Fibroblast of lung (primary cell): Measurements from ENCODE around the gene TMEM63C. TPM values are rescaled to one million over a fixed set of nuclear protein-coding genes. Genes with fewer than 3 reads are reported as not detected.

Source experiments
- DNase-seq, 2 donors: peaks; one replicate each; pipeline versions ENCODE4 v3.0.0 to v3.0.0-alpha.2; 2010; ENCODE audit warnings: low read depth in 2 of 2
- H2AFZ ChIP-seq: 2 replicates; pipeline ENCODE4 v1.5.1; 2012; ENCODE audit warnings: low read length, control low read depth, inconsistent platforms
- H3K27ac ChIP-seq: 2 replicates; pipeline ENCODE4 v1.5.1; 2011; ENCODE audit warnings: low read length, control low read depth; ENCODE audit not compliant: insufficient read depth
- H3K27me3 ChIP-seq: 2 replicates; pipeline ENCODE4 v1.5.1; 2011; ENCODE audit warnings: mild to moderate bottlenecking, low read length; ENCODE audit not compliant: control insufficient read depth, insufficient read depth
- H3K36me3 ChIP-seq: 2 replicates; pipeline ENCODE4 v1.5.1; 2011; ENCODE audit warnings: low read length; ENCODE audit not compliant: control insufficient read depth, insufficient read depth
- H3K4me1 ChIP-seq: 2 replicates; pipeline ENCODE4 v1.5.1; 2011; ENCODE audit warnings: low read length; ENCODE audit not compliant: control insufficient read depth, insufficient read depth; ENCODE audit errors: extremely low read depth
- H3K4me2 ChIP-seq: 2 replicates; pipeline ENCODE4 v1.5.1; 2011; ENCODE audit warnings: low read length, control low read depth; ENCODE audit not compliant: insufficient read depth; ENCODE audit errors: extremely low read depth
- H3K4me3 ChIP-seq, 4 experiments: fragments of 200-600 bp in 1 of 4; sonication (generic) in 1 of 4; replicated peaks in 1 of 4; 2 replicates each; pipeline ENCODE4 v1.5.1; 2011 to 2016; ENCODE audit warnings: low read length in 4 of 4, low read depth in 3 of 4, mild to moderate bottlenecking in 3 of 4, control low read depth in 2 of 4, inconsistent platforms in 1 of 4, mixed read lengths in 1 of 4; ENCODE audit not compliant: insufficient read depth in 1 of 4; ENCODE audit errors: control extremely low read depth in 1 of 4
- H3K79me2 ChIP-seq: 2 replicates; pipeline ENCODE4 v1.5.1; 2012; ENCODE audit warnings: mild to moderate bottlenecking, low read length, inconsistent platforms; ENCODE audit not compliant: control insufficient read depth, insufficient read depth
- H3K9ac ChIP-seq: 2 replicates; pipeline ENCODE4 v1.5.1; 2011; ENCODE audit warnings: mild to moderate bottlenecking, low read length, control low read depth; ENCODE audit not compliant: insufficient read depth
- H3K9me3 ChIP-seq: 2 replicates; pipeline ENCODE4 v1.5.1; 2012; ENCODE audit warnings: low read depth, low read length; ENCODE audit not compliant: control insufficient read depth, insufficient read depth
- H4K20me1 ChIP-seq: 2 replicates; pipeline ENCODE4 v1.5.1; 2011; ENCODE audit warnings: low read length; ENCODE audit not compliant: control insufficient read depth, insufficient read depth; ENCODE audit errors: extremely low read depth
- CTCF ChIP-seq, 2 donors: IDR thresholded peaks in 1 of 2; conservative IDR thresholded peaks in 1 of 2; 1 replicate in 1 of 2; 2 replicates in 1 of 2; pipeline ENCODE4 v1.5.1; 2011 to 2012; ENCODE audit warnings: low read length in 2 of 2, control low read depth in 1 of 2, inconsistent platforms in 1 of 2, low read depth in 1 of 2, mild to moderate bottlenecking in 1 of 2
- EZH2 ChIP-seq: IDR thresholded peaks from 2 replicates; pipeline ENCODE4 v1.5.1; 2012; ENCODE audit warnings: low read length, control low read depth, mild to moderate bottlenecking; ENCODE audit errors: missing control alignments
- polyA plus RNA-seq, 2 donors: library from polyadenylated mRNA; depleted of rRNA in 1 of 2; stranded (reverse) in 1 of 2; unstranded in 1 of 2; fragments of >200 nt; gene quantifications; 2 replicates each; pipeline ENCODE4 v1.2.1, GENCODE V29; 2011 to 2012; ENCODE audit warnings: missing spikeins in 1 of 2
- total RNA-seq: library from RNA; depleted of rRNA; stranded (reverse); fragments of >200 nt; gene quantifications from 2 replicates; pipeline ENCODE4 v1.2.1, GENCODE V29; 2014

The TMEM63C gene
- total and polyA plus RNA-seq, 2 donors (not counting 1 experiment from before 2014, with no cell fraction given), result 0.66 TPM; not detected in 1

- Histone ChIP-seq H3K36me3 (no peaks in the 10 kb centered on the region), H3K4me2 (no peak overlapping the region), H3K27me3 (no peaks in the 10 kb centered on the region), H2AFZ (no peak overlapping the region), H4K20me1 (no peaks in the 10 kb centered on the region), H3K79me2 (no peaks in the 10 kb centered on the region), H3K9ac (no peak overlapping the region), H3K4me3 (no peak overlapping the region), H3K4me1 (peaks cover 15% of the 10 kb centered on the region), H3K9me3 (no peaks in the 10 kb centered on the region), H3K27ac (no peak overlapping the region)
- DNase-seq, result peak in 1 of 2 donors; percentile 20
- TF ChIP-seq EZH2 (no peak), CTCF (conservative IDR thresholded peaks at IDR 0.05 in 1 of 2, IDR thresholded peaks at IDR 0.05 in 1 of 2; ENCODE audit: low read depth in 1 of 2, low read length in 2 of 2) (no peak)
Observed at GRCh38 chr14:77306416-77306815, 124.8 kb downstream of the TMEM63C start.

- Histone ChIP-seq H3K36me3 (no peaks in the 10 kb centered on the region), H3K9me3 (no peaks in the 10 kb centered on the region), H3K4me2 (no peak overlapping the region), H3K27me3 (no peaks in the 10 kb centered on the region), H2AFZ (no peak overlapping the region), H3K4me3 (no peak overlapping the region), H3K4me1 (peaks cover 15% of the 10 kb centered on the region), H3K27ac (no peak overlapping the region), H3K9ac (no peak overlapping the region), H4K20me1 (no peaks in the 10 kb centered on the region), H3K79me2 (no peaks in the 10 kb centered on the region)
- DNase-seq, result peak in 1 of 2 donors; percentile 63
- no peak for TF ChIP-seq CTCF (conservative IDR thresholded peaks at IDR 0.05 in 1 of 2, IDR thresholded peaks at IDR 0.05 in 1 of 2; ENCODE audit: low read depth in 1 of 2, low read length in 2 of 2)
- no peak for TF ChIP-seq EZH2
Observed at GRCh38 chr14:77306851-77307496, 125.4 kb downstream of the TMEM63C start.

Other genes with a start within 250 kb of the TMEM63C start
- gene IRF2BPL, start 153.1 kb upstream of the TMEM63C start, total RNA-seq, result 36.0 and 45.9 TPM in 2 replicates
- gene IRF2BPL, start 153.1 kb upstream of the TMEM63C start, polyA plus RNA-seq, result 9.8 and 13.1 TPM in 2 replicates
- gene CIPC, start 83.5 kb upstream of the TMEM63C start, total RNA-seq, result 10.8 and 12.1 TPM in 2 replicates
- 8.9 and 12.8 TPM in 2 replicates for gene CIPC, start 83.5 kb upstream of the TMEM63C start, polyA plus RNA-seq
- not detected in 2 replicates for gene ZDHHC22, start 40.0 kb upstream of the TMEM63C start, total RNA-seq
- not detected in 2 replicates for gene ZDHHC22, start 40.0 kb upstream of the TMEM63C start, polyA plus RNA-seq
- not detected in 2 replicates for gene NGB, start 89.4 kb downstream of the TMEM63C start, total RNA-seq
- not detected in 2 replicates for gene NGB, start 89.4 kb downstream of the TMEM63C start, polyA plus RNA-seq
- 8.5 and 9.6 TPM in 2 replicates for gene POMT2, start 139.1 kb downstream of the TMEM63C start, total RNA-seq
- 11.0 and 12.0 TPM in 2 replicates for gene POMT2, start 139.1 kb downstream of the TMEM63C start, polyA plus RNA-seq
- 13.7 and 20.5 TPM in 2 replicates for gene GSTZ1, start 139.2 kb downstream of the TMEM63C start, total RNA-seq
- 12.4 and 14.4 TPM in 2 replicates for gene GSTZ1, start 139.2 kb downstream of the TMEM63C start, polyA plus RNA-seq
- gene TMED8, start 195.3 kb downstream of the TMEM63C start, total RNA-seq, result 7.4 TPM in 2 replicates
- gene TMED8, start 195.3 kb downstream of the TMEM63C start, polyA plus RNA-seq, result 5.1 and 7.0 TPM in 2 replicates
- 0.33 and 0.77 TPM in 2 replicates for gene SAMD15, start 195.6 kb downstream of the TMEM63C start, total RNA-seq
- gene SAMD15, start 195.6 kb downstream of the TMEM63C start, polyA plus RNA-seq, result 0.69 and 1.1 TPM in 2 replicates
- gene NOXRED1, start 241.7 kb downstream of the TMEM63C start, total RNA-seq, result 0.26 and 0.83 TPM in 2 replicates
- 0.05 and 0.14 TPM in 2 replicates for gene NOXRED1, start 241.7 kb downstream of the TMEM63C start, polyA plus RNA-seq